HepG2 (cell line): ENCODE data around the gene CA5B. TPM values are rescaled to one million over a fixed set of nuclear protein-coding genes. Genes with fewer than 3 reads are reported as not detected.

ENCODE experiments used
- ISL2 ChIP-seq: sonication (generic); formaldehyde crosslinking; IDR thresholded peaks from 2 replicates; pipeline ENCODE4 v1.5.0; 2020; ENCODE audit warnings: missing genetic modification reagents
- MYPOP ChIP-seq: sonication (generic); formaldehyde crosslinking; IDR thresholded peaks from 2 replicates; pipeline ENCODE4 v1.8.1; 2023; ENCODE audit warnings: mild to moderate bottlenecking, moderate library complexity, missing genetic modification reagents
- NR3C1 ChIP-seq: sonication (generic); formaldehyde crosslinking; IDR thresholded peaks from 2 replicates; pipeline ENCODE4 v1.4.0; 2020; ENCODE audit warnings: missing genetic modification reagents
- NRL ChIP-seq: sonication (generic); formaldehyde crosslinking; IDR thresholded peaks from 2 replicates; pipeline ENCODE4 v1.5.0; 2020; ENCODE audit warnings: missing genetic modification reagents, mild to moderate bottlenecking, moderate library complexity, borderline replicate concordance
- PBX2 ChIP-seq: IDR thresholded peaks from 2 replicates; pipeline ENCODE4 v1.6.1; 2016; ENCODE audit warnings: control low read depth
- PLSCR1 ChIP-seq: sonication (generic); formaldehyde crosslinking; IDR thresholded peaks from 2 replicates; pipeline ENCODE4 v1.5.0; 2020; ENCODE audit warnings: missing genetic modification reagents, mild to moderate bottlenecking, borderline replicate concordance
- ZBTB46 ChIP-seq: sonication (generic); formaldehyde crosslinking; IDR thresholded peaks from 2 replicates; pipeline ENCODE4 v1.4.0; 2020; ENCODE audit warnings: mild to moderate bottlenecking, missing genetic modification reagents, borderline replicate concordance
- ZHX2 ChIP-seq, 2 experiments: sonication (generic) in 1 of 2; formaldehyde crosslinking in 1 of 2; IDR thresholded peaks; 2 replicates each; pipeline versions ENCODE4 v1.6.1 to v1.9.0; 2014 to 2022; ENCODE audit warnings: antibody characterized with exemption in 1 of 2, borderline replicate concordance in 1 of 2, inconsistent platforms in 1 of 2, low read depth in 1 of 2, missing genetic modification reagents in 1 of 2
- ZNF207 ChIP-seq: fragments of 450-650 bp; IDR thresholded peaks from 2 replicates; pipeline ENCODE4 v1.6.1; 2016; ENCODE audit warnings: antibody characterized with exemption, borderline replicate concordance
- ZNF335 ChIP-seq: sonication (generic); formaldehyde crosslinking; IDR thresholded peaks from 2 replicates; pipeline ENCODE4 v1.4.0; 2020; ENCODE audit warnings: missing genetic modification reagents
- ZNF709 ChIP-seq: sonication (generic); formaldehyde crosslinking; IDR thresholded peaks from 2 replicates; pipeline ENCODE4 v1.5.0; 2020; ENCODE audit warnings: mild to moderate bottlenecking, missing genetic modification reagents
- ZNF816 ChIP-seq: sonication (generic); formaldehyde crosslinking; IDR thresholded peaks from 2 replicates; pipeline ENCODE4 v1.8.0; 2022; ENCODE audit warnings: missing genetic modification reagents, mild to moderate bottlenecking, borderline replicate concordance
- polyA plus RNA-seq, 8 experiments: library from polyadenylated mRNA; depleted of rRNA in 3 of 8; stranded (reverse) in 7 of 8; unstranded in 1 of 8; fragments of >200 nt; fragmentation: Illumina TruSeq in 4 of 8; extraction: Trizol in 4 of 8; gene quantifications; 2 replicates each; pipeline versions ENCODE4 v1.2.1 to v1.2.3, GENCODE V29; 2011 to 2016; ENCODE audit warnings: low read depth in 4 of 8, missing spikeins in 1 of 8, mixed read lengths in 1 of 8; ENCODE audit not compliant: insufficient read depth in 1 of 8
- total RNA-seq, 5 experiments: library from RNA; depleted of rRNA; stranded (reverse); fragments of >200 nt; fragmentation: Illumina TruSeq; extraction: Trizol; gene quantifications; 2 replicates each; pipeline ENCODE4 v1.2.3, GENCODE V29; 2016; ENCODE audit warnings: low read depth in 1 of 5
- TF ChIP-seq, protein P1 (sequence below): sonication (generic); formaldehyde crosslinking; IDR thresholded peaks from 2 replicates; pipeline ENCODE4 v1.8.1; 2023; ENCODE audit warnings: mild to moderate bottlenecking, missing genetic modification reagents, borderline replicate concordance
- TF ChIP-seq, protein P2 (sequence below): IDR thresholded peaks from 2 replicates; pipeline ENCODE4 v1.6.1; 2012; ENCODE audit warnings: inconsistent platforms
- TF ChIP-seq, protein P3 (sequence below): IDR thresholded peaks from 2 replicates; pipeline ENCODE4 v1.6.1; 2018; ENCODE audit warnings: missing genetic modification reagents, mild to moderate bottlenecking, missing compliant biosample characterization

CA5B gene
- total and polyA plus RNA-seq, 2 of the 13 experiments (the other 11 are each of a cell fraction or from before 2014, with no cell fraction given), result 1.7 to 2.2 TPM

GRCh38 chrX:15744181-15744867 lies 6.3 kb downstream of the CA5B start (continued):
- TF ChIP-seq ZNF709 (CRISPR knock-in tag) (no peak), PLSCR1 (CRISPR knock-in tag) (no peak), ZNF207 (no peak), NR3C1 (CRISPR knock-in tag) (no peak), ZNF335 (CRISPR knock-in tag) (no peak), ZBTB46 (CRISPR knock-in tag) (no peak), ZNF816 (no peak), ISL2 (CRISPR knock-in tag) (peak; percentile 84; the same call in 1 of the 2 replicates), MYPOP (CRISPR knock-in tag) (peak; percentile 39; the same call in 1 of the 2 replicates), PBX2 (CRISPR knock-in tag) (no peak), NRL (peak; percentile 42; the same call in 1 of the 2 replicates), ZHX2 (IDR thresholded peaks at IDR 0.05; ENCODE audit: low read depth) (no peak), ZHX2 (CRISPR knock-in tag; IDR thresholded peaks at IDR 0.05; ENCODE audit: borderline replicate concordance) (no peak)
- TF ChIP-seq, protein P1, sequence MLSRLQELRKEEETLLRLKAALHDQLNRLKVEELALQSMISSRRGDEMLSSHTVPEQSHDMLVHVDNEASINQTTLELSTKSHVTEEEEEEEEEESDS, result no peak
- TF ChIP-seq, protein P2, sequence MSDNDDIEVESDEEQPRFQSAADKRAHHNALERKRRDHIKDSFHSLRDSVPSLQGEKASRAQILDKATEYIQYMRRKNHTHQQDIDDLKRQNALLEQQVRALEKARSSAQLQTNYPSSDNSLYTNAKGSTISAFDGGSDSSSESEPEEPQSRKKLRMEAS, result peak; percentile 60
- TF ChIP-seq, protein P3, sequence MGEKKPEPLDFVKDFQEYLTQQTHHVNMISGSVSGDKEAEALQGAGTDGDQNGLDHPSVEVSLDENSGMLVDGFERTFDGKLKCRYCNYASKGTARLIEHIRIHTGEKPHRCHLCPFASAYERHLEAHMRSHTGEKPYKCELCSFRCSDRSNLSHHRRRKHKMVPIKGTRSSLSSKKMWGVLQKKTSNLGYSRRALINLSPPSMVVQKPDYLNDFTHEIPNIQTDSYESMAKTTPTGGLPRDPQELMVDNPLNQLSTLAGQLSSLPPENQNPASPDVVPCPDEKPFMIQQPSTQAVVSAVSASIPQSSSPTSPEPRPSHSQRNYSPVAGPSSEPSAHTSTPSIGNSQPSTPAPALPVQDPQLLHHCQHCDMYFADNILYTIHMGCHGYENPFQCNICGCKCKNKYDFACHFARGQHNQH, result peak; percentile 83
